HPDE6-E6E7 (cell line): ENCODE results near the gene TPMT.

Experiments
- DNase-seq: peaks from one replicate; pipeline ENCODE4 v3.0.0; 2011; ENCODE audit warnings: missing footprints; ENCODE audit errors: extremely low spot score

TPMT gene

DNA sequence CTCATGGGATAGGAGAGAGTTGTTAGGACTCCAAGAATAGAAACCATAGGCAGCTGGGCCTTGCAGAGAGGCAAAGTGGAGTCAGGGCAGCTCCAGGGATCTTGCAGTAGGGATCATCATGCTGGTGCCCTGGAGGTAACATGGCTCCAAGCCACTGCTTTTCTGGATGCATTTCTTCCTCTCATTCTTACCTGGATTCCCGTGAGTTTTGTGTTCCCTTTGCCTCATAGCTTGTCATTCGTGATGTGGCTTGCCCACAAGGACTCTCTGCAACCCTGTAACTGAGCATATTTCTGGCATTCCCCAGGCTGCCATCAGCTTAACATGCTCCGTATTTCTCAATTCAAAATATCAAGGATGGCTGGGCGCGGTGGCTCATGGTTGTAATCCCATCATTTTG lies 37.7 kb downstream of the TPMT start:
- no peak for DNase-seq

DNA sequence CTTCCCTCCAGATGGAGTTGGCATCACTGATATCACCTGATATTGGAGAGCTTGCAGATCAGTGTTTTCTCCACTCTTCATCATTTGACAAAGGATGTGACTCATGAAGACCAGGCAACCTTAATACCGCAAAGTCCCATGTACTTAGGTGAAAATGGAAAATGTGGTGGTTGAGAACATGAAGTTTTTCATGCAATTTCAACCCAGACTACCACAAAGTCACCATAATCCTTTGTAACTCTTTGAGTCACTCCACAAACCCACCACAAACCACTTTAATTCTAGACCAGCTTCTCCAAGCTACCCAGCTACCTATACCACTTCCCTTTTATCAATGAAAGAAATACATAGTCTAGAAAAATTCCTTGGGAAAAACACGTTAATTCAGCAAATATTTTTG lies 39.5 kb downstream of the TPMT start:
- DNase-seq: no peak

DNA sequence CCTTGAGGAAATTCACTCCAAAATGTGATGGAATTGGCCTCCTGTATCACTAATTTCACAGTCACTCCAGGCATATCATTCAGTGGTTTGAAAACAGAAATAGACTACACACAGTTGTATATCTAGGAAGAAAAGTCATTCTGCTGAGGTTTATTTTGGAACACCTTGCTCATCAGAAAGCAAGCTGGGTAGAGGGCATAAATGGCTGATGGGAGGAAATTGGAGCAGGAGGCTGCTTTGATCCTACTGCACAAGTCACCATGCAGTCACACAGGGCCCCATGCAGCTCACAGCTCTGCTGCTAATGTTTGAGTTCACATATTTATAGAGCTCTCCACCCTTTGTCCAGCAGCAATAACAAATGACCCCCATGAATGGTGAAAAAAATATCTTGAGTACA lies 44.7 kb downstream of the TPMT start:
- DNase-seq: no peak

DNA sequence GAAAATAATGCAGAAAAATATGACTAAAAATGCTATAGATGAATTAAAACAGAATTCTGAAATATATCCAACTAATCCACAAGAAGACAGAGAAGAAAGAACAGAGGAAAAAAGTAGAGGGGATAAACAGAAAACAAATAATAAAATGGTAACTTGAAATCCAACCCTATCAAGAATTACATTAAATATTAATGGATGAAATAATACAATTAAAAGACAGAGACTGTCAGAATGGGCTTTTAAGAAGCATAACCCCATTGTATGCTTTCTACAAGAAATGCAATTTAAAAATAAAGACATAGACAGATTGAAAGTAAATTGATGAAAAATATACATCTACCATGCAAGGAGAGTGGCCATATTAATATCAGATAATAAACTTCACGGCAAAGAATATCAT lies 47.8 kb downstream of the TPMT start:
- no peak for DNase-seq

DNA sequence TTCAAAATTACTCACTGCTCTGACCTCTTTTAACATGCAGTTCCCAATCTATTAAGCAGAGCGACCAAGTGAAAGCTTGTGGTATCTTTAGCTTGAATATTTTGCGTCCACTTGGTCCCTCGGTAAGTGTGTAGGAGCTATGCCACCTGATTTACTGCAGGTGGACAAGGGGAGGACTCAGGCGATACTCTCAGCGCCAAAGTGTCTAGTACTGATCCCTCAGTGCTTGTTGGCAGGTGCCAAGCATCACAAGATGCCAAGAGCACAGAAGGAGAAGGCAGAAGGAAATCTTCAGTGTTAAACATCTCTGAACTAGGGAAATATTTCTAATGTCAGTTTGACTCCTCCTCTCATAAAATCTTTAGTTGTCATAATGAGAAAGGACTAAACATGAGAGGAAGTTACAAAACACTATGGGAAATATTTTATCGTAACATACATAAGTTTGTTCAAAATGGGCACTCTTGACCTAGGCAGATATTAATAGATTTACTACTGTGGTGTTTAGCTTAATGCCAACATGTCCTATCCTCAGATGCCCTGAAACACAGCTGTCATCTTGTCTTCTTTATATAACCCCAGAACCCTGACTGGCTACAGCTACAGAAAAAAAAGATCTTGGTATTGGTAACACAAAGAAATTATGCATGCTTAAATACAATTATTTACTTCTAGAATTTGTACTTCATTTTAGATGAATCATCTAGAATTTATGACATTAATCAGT lies 51.9 kb downstream of the TPMT start:
- no peak for DNase-seq

DNA sequence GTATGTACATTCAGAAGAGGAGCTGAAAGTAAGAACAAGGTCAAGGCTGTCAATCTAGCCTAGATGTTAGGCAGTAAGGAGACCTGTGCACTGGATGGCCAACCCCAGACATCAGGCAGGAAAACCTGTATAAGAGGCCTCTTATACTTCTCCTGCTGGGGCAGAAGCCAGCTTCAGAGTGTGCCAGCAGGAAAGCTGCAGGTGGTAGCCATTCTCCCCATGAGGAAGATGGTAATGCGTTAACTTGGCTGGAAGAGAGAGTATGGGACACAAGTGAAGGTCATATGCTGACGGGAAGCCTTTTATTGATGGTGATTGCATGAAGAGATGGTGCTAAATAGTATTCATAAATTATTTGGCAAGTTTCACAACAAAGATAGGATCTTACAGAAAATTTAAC lies 53.0 kb downstream of the TPMT start:
- DNase-seq: no peak

DNA sequence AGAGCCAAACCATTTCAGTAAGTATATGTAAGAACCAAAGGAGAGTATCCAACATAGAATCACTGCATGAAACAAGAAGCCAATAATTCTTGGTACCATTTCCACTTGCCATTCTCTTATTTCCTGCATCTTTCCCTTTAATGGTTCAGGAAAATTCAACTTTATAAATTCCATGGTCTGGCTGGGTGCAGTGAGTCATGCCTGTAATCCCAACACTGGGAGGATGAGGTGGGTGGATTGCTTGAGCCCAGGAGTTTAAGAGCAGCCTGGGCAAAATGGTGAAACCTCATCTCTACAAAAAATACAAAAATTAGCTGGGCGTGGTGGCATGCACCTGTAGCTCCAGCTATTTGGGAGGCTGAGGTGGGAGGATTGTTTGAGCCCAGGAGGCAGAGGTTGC lies 53.6 kb downstream of the TPMT start:
- no peak for DNase-seq

DNA sequence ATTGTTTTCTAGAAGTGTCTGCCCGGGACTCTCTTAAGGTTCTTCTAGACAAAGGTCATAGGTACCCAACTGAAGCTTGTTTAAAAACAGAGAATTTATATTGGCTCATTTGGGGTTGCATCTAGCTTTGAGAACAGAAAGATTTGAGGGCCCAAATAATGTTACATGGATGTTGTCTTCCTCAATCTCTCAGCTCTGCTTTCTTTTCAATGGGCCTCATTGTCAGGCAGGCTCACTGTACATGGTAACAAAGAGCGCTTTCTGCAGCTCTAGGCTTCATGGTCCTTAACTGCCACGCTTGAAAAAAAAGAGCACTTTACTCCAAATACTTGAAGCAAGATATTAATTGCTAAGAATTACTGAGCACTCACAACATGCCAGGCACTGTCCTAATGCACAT lies 54.6 kb downstream of the TPMT start:
- DNase-seq: no peak

DNA sequence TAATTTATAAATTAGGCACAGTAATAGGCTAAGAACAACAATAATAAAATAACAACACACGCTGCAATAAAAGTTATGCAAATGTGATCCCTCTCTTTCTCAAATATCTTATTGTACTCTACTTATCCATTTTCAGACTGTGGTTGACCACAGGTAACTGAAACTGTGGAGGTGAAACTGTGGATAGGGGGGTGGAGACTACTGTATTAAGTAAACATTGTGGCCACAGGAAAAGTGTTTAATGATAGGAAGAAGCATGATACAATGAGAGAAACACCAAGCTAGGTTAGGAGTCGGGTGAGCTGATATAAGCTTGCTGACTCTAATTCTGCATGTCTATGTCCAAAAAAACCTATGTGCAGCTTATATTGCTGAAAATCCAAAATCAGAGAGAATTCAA lies 55.4 kb downstream of the TPMT start:
- DNase-seq: no peak

DNA sequence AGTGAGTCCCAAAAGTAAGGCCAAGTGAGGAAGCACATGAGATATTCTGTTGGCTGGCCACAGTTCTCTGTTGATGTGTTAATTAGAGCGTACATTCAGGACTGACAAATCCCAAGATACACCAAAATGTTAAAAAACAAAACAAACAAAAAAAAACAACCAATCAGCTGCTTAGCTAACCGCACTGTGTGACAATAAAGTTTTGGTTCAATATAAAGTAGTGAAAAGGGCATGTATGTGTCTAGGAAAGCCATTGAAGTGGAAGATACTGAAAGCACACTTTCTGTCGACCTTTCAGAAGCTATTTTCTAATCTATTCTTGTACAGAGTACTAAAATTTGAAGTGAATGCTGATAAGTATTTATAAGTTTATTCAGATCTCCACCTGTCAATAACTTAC lies 58.5 kb downstream of the TPMT start:
- no peak for DNase-seq

DNA sequence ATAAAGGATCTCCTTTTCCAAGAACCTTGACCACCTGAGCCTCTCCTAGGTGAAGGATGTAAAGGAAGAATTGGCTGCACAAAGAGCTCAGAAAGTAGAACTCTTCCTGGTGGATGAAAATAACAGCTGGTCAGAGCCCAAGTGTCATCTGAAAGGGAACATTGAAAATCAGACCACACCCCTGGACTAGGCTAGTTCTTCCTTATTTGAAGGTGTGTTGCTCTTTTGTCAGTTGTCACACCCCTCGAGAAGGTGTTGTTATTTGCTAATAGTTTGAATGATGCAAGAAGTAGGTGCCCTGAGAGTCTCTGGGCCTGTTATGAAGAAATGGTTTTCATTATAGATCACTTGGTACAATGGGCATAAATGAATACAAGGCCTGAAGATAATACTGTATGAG lies 63.5 kb downstream of the TPMT start:
- DNase-seq: no peak

DNA sequence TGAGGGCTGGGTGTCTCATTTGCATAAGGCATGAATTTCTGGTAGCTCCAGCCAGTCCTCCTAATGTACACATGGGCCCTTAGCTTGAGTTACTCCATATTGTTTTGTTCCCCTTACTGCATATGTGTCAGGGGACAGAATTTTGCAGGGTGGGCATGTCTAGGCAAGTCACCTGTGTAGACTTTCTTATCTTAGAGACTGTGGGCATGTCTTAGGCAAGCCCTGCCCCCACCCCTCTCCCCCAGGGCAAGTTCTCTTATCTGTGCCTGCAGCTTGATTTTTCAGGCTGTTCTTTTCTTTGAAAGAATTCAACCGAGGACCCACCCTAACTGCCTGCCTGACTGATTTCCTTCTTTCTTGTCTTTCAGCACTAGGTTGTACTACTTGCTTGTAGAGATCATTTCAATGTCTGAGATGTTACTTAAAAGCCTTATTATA lies 64.5 kb downstream of the TPMT start:
- DNase-seq: no peak

DNA sequence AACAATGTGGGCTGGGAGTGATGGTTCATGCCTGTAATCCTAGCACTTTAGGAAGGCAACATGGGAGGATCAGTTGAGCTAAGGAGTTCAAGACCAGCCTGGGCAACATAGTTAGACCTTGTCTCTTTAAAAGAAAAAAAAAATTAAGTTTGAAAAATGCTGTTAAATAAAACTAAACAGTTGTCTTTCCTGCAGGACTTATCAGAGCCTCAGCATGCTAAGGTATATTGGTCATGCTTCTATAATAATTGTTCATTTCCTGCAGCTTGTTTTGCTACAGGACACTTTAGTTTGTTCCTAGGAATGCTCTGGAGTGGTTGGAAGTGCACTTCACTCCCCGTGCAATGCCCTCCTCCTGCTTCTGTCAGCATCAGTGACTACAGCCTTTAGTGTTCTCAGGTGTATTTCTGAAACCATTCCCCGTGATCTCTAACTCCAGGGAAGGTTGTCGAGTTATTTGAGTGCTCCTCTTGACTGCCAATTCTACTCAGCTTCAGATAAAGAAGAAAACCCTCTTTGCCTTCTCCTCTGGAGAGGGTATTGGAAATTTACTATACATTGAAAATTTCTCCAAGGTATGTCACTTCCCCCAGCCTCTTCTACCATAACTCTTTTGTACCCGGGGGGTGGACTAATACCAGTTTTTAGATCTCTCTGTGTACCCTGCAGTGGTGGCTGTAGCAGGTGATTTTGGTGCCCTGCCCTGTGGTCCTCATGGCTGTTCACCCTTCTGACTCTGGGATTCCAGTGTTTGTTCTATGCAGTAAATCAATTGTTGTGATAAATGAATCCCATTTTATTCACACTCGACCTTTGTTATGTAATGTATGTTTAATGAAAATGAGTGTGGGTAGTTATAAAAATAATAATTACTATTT lies 66.2 kb downstream of the TPMT start:
- DNase-seq: no peak

DNA sequence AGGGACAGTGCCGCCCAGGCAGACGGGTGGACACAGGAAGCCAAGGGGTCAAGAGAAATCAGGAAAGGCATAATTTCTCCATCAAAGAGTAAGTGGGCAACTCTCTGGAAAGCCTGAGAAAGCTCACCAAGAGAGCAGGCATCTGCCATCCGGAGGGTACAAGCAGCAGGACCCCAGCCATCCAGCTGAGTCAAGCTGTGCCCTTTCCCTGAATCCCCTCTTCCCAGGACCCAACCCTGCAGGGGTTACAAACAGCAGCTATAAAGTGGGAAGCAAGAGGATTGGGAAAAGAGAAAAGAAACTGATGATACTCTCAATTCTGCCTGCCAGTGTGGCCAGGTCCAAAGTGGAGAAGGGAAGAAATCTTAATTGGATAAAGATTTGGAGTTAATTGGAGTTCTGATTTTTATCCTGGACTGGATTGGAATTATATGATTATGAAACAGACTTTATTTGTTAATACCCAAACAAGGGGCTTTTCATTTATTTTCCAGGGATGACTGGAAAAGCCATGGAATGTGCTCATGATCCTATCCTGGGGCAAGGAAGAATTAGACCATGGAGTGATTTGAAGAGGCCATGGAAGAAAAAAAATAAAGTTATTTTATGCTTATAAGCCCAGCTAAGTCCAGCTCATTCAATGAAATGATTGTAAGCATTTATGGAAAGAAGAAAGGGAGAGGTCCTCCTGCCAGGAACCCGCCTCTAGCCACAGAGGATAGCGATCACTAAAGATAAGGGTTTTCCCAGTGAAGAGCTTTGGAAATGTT lies 67.3 kb downstream of the TPMT start:
- no peak for DNase-seq

DNA sequence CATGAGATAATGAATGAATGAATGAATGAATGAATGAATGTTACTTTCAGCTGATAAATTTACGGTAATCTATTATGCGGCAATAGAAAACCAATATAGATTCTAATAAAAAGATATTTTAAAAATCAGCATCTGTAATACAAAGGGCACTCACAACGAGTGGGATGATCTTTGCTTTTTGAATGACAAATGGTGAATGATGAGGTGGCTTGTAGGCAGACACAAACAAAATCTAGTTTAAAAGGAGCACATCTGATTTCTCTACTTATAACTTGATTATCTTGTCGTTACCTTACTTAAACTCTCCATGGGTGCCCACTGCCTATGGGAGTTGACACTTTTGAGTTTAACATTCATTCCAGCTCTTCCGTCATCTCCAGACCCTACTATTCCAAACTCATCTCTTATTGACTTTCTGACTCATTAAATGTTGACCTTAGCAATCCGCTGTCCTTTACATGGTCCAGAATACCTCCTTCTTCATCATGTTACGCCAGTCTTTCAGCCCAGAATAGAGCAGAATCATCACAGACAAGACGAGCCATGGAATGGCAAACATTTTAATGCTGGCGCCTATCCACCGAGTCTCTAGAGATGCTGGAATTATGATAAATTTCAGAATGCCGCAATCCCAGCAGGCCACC lies 73.7 kb downstream of the TPMT start:
- DNase-seq: no peak

DNA sequence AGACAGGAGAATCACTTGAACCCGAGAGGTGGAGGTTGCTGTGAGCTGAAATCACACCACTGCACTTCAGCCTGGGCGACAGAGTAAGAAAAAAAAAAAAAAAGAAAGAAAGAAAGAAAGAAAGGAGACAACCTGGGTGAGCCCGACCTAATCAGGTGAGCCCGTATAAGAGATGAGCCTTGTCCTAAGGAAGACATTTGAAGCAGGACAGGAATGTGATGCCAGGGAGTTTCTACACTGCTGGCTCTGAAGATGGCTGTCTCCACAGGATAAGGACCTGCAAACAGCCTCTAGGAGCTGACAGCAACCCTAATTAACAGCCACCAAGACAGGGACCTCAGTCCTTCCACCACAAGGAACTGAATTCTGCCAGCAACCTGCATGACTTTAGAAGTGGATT lies 74.3 kb downstream of the TPMT start:
- DNase-seq: no peak

DNA sequence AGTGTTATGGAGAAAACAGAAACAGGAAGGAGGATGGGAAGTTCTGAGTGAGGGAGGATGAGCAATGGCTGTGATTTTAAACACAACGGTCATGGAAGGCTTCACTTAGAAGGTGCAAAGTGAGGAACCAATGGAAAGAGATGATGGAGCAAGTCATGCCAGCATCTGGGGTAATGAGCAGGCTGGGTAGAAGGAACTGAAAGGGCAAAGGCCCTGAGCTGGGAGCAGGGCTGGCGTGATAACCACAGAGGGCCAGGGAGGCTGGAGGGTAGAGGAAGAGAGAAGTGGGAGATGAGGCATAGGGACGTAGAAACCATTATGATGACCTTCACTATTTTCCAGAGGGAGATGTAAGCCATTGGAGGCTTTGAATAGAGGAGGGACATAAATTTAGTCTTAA lies 76.0 kb downstream of the TPMT start:
- no peak for DNase-seq
